Natural killer cell (primary cell): ENCODE measurements around the gene GSK3A. TPM values are rescaled to one million over a fixed set of nuclear protein-coding genes. Genes with fewer than 3 reads are reported as not detected.
A peak's percentile ranks its signal among the peaks of the same experiment; 100 is the strongest.

Experiments used
- ATAC-seq, 3 donors: fragments of 150-1000 bp in 2 of 3; fragments of 200-7000 bp in 1 of 3; cut with Tn5 transposase; 1 replicate in 1 of 3; 2 replicates in 2 of 3; pipeline ENCODE4 v1.10.0; 2021; ENCODE audit warnings: mild to moderate bottlenecking in 2 of 3, moderate library complexity in 2 of 3
- DNase-seq, 2 donors: peaks; one replicate each; pipeline versions ENCODE4 v3.0.0 to v3.0.0-alpha.2; 2013 to 2021; ENCODE audit warnings: mixed read lengths in 1 of 2
- H3K27ac ChIP-seq: one replicate; pipeline ENCODE4 v1.5.1; 2013; ENCODE audit warnings: mild to moderate bottlenecking, low read length
- H3K27me3 ChIP-seq: one replicate; pipeline ENCODE4 v1.6.1; 2013; ENCODE audit warnings: low read length; ENCODE audit not compliant: control insufficient read depth, insufficient read depth
- H3K36me3 ChIP-seq: one replicate; pipeline ENCODE4 v1.6.1; 2013; ENCODE audit warnings: low read length; ENCODE audit not compliant: control insufficient read depth, insufficient read depth
- H3K4me1 ChIP-seq: one replicate; pipeline ENCODE4 v1.6.1; 2013; ENCODE audit warnings: low read length; ENCODE audit not compliant: control insufficient read depth, insufficient read depth
- H3K4me3 ChIP-seq: one replicate; pipeline ENCODE4 v1.5.1; 2013; ENCODE audit warnings: low read length
- H3K9me3 ChIP-seq: one replicate; pipeline ENCODE4 v1.6.1; 2013; ENCODE audit warnings: low read length; ENCODE audit not compliant: control insufficient read depth, insufficient read depth
- H3K27ac Mint-ChIP-seq, 2 donors: one replicate each; pipeline ENCODE4 v1.8.0; 2022; ENCODE audit warnings: mild to moderate bottlenecking in 2 of 2, mixed read lengths in 2 of 2, moderate library complexity in 1 of 2
- H3K27me3 Mint-ChIP-seq, 2 donors: one replicate each; pipeline ENCODE4 v1.8.0; 2022; ENCODE audit warnings: low read depth in 2 of 2, mixed read lengths in 2 of 2
- H3K36me3 Mint-ChIP-seq: one replicate; pipeline ENCODE4 v1.8.0; 2022; ENCODE audit warnings: mixed read lengths
- H3K4me1 Mint-ChIP-seq, 2 donors: one replicate each; pipeline ENCODE4 v1.8.0; 2022; ENCODE audit warnings: mixed read lengths in 2 of 2
- H3K4me3 Mint-ChIP-seq: one replicate; pipeline ENCODE4 v1.8.0; 2022; ENCODE audit warnings: mild to moderate bottlenecking, moderate library complexity, mixed read lengths
- H3K9me3 Mint-ChIP-seq, 2 donors: one replicate each; pipeline ENCODE4 v1.8.0; 2022; ENCODE audit warnings: mixed read lengths in 2 of 2
- WGBS: methylation state at CpG from one replicate; pipeline ENCODE4 v1.1.7; 2013; ENCODE audit warnings: missing lambda C conversion rate; ENCODE audit not compliant: insufficient coverage; 5-methylcytosine and 5-hydroxymethylcytosine counted together
- intact Hi-C: fragments of 100-400 bp; cut with micrococcal nuclease; formaldehyde crosslinking; loops from one replicate; pipeline ENCODE4 v1.14.2; 2022
- total RNA-seq, 4 donors: library from RNA; stranded (reverse); fragments of 120-200 nt in 1 of 4; gene quantifications; one replicate each; pipeline versions ENCODE4 v1.2.3 to v1.2.4, GENCODE V29; 2013 to 2022
- TF ChIP-seq, protein P1 (sequence below): fragments of 200-600 bp; IDR thresholded peaks from one replicate; pipeline ENCODE4 v1.8.0; 2022; ENCODE audit warnings: antibody characterized with exemption

Gene GSK3A
- total RNA-seq, 3 donors from 2014 or later (not counting 1 experiment from before 2014, with no cell fraction given) = 42.5 to 52.1 (median 44.1) TPM

DNA sequence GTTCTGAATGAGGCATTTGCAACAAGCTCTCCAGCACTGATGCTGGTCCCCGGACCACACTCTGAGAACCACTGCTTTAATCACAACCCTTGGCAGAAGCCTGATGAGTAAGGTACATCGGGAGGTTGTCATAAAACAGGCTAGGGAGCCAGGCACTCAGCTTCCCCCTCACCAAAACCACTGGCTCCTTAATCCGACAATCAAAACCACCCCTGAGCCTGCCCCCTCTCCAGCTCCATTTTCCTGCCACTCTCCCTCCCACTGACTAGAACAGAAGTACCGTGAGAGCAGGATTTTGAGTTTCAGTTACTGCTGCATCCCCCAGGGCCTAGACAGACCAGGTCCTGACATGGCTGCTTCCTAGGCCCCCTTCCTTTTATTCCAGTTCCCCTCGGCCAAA, 7.2 kb downstream of the GSK3A start:
- intact Hi-C loops = no loop called here
- ATAC-seq (no peak), DNase-seq (no peak)
- Histone ChIP-seq H3K4me3 (no peak overlapping the region), H3K9me3 (no peaks in the 10 kb centered on the region), H3K36me3 (peaks cover 76% of the 10 kb centered on the region), H3K4me1 (peaks cover 7% of the 10 kb centered on the region), H3K27ac (no peak overlapping the region), H3K27me3 (no peaks in the 10 kb centered on the region)
- Mint-ChIP-seq H3K27me3 (no peaks in the 10 kb centered on the region), H3K9me3 (no peaks in the 10 kb centered on the region), H3K4me1 (peaks cover 26 to 32% of the 10 kb centered on the region in 2 donors), H3K4me3 (no peak overlapping the region), H3K36me3 (no peaks in the 10 kb centered on the region), H3K27ac (peak overlapping the region in 1 of 2 donors; percentile 49)
- WGBS = 82% methylated on average over 5 of the region's 5 CpGs
- TF ChIP-seq, protein P1, sequence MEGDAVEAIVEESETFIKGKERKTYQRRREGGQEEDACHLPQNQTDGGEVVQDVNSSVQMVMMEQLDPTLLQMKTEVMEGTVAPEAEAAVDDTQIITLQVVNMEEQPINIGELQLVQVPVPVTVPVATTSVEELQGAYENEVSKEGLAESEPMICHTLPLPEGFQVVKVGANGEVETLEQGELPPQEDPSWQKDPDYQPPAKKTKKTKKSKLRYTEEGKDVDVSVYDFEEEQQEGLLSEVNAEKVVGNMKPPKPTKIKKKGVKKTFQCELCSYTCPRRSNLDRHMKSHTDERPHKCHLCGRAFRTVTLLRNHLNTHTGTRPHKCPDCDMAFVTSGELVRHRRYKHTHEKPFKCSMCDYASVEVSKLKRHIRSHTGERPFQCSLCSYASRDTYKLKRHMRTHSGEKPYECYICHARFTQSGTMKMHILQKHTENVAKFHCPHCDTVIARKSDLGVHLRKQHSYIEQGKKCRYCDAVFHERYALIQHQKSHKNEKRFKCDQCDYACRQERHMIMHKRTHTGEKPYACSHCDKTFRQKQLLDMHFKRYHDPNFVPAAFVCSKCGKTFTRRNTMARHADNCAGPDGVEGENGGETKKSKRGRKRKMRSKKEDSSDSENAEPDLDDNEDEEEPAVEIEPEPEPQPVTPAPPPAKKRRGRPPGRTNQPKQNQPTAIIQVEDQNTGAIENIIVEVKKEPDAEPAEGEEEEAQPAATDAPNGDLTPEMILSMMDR = no peak

DNA sequence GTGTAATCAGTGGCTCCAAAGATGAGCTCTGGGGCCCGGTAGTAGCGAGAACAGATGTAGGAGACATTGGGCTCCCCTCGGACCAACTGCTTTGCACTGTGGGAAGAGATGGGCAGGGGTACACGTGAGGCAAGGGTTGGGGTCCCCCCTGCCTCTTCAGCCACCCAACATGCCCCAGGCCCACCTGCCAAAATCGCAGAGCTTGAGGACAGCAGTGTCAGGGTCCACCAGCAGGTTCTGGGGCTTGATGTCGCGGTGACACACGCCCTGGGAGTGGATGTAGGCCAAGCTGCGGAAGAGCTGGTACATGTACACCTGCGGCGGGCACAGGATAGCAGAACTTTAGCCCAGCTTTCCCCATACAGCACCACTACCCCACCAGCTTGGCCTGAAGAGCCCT, 8.0 kb downstream of the GSK3A start:
- Histone ChIP-seq H3K36me3 (peaks cover 74% of the 10 kb centered on the region), H3K4me1 (peaks cover 2% of the 10 kb centered on the region), H3K27me3 (no peaks in the 10 kb centered on the region), H3K9me3 (no peaks in the 10 kb centered on the region), H3K4me3 (no peak overlapping the region), H3K27ac (no peak overlapping the region)
- 98% methylated on average over 11 of the region's 11 CpGs for WGBS
- Mint-ChIP-seq H3K27ac (peak overlapping the region in 1 of 2 donors; percentile 66), H3K27me3 (no peaks in the 10 kb centered on the region), H3K9me3 (no peaks in the 10 kb centered on the region), H3K4me3 (no peak overlapping the region), H3K4me1 (peaks cover 20 to 31% of the 10 kb centered on the region in 2 donors), H3K36me3 (no peaks in the 10 kb centered on the region)
- TF ChIP-seq, protein P1 = no peak
- no peak for ATAC-seq
- DNase-seq = no peak
- intact Hi-C loops = no loop called here

DNA sequence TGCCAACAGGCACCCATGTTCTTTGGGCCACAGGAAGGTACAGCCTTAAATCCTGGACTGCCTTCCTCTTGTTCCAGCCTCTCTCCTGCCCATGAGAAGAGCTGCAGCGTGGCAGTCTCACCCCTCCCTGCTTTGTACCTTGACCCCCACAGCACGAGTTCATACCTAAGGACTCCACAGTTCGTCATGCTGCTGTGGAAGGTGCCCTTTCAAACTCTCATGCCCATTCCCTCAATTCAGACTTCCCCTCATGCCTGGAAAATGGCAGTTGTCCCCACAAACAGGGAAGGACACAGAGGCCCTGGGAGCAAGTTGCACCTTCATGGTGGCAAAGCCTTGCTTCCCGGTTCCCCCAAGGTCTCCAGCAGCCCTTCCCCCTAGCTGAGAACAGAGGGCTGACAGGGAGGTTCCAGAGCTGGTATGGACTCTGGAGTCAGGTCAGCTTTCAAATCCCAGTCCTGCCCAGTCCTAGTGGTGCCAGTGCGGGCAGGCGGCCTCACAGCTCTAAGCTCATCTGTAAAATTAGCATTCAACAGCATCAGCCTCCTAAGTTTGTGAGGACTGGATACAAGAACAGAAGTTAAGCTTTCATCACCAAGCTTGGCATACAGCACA, 8.6 kb downstream of the GSK3A start:
- H3K9me3 Mint-ChIP-seq = no peaks in the 10 kb centered on the region
- no peak overlapping the region for H3K4me3 Mint-ChIP-seq
- H3K27ac Mint-ChIP-seq = peak overlapping the region in 1 of 2 donors; percentile 66
- ATAC-seq (no peak), DNase-seq (no peak)
- no peaks in the 10 kb centered on the region for H3K27me3 Mint-ChIP-seq
- TF ChIP-seq, protein P1 = no peak
- H3K4me3 ChIP-seq = no peak overlapping the region
- H3K27ac ChIP-seq = no peak overlapping the region
- H3K36me3 Mint-ChIP-seq = no peaks in the 10 kb centered on the region
- peaks cover 72% of the 10 kb centered on the region for H3K36me3 ChIP-seq
- intact Hi-C loops = no loop called here
- no peaks in the 10 kb centered on the region for H3K4me1 ChIP-seq
- H3K4me1 Mint-ChIP-seq = peaks cover 15 to 29% of the 10 kb centered on the region in 2 donors
- no peaks in the 10 kb centered on the region for H3K9me3 ChIP-seq
- 94% methylated on average over 6 of the region's 6 CpGs for WGBS
- H3K27me3 ChIP-seq = no peaks in the 10 kb centered on the region

DNA sequence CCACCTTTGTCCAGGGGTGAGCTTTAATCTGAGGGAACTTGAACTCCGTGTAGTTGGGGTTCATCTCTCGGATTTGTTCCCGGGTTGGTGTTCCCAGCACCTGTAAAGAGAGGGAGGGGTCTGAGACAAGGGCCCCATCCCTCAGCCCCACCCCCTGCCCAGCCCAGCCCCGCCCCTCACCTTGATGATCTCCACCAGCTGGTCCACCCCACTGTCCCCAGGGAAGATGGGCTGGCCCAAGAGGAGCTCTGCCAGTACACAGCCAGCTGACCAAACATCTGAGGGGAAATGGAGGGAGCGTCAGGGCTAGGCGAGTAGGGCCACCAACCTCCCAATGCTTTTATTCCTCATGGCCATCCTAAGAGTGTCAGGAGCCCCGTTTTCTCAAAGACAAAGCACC, 9.3 kb downstream of the GSK3A start:
- H3K4me3 Mint-ChIP-seq = no peak overlapping the region
- no peak for DNase-seq

More for the DNA sequence above, 9.3 kb downstream of the GSK3A start:
- H3K9me3 Mint-ChIP-seq = no peaks in the 10 kb centered on the region
- no peak overlapping the region for H3K27ac ChIP-seq
- no peak overlapping the region for H3K4me3 ChIP-seq
- H3K27ac Mint-ChIP-seq = peak overlapping the region in 1 of 2 donors; percentile 66
- intact Hi-C loops = no loop called here
- H3K36me3 Mint-ChIP-seq = no peaks in the 10 kb centered on the region
- H3K27me3 Mint-ChIP-seq = no peaks in the 10 kb centered on the region
- H3K9me3 ChIP-seq = no peaks in the 10 kb centered on the region
- peaks cover 15 to 32% of the 10 kb centered on the region in 2 donors for H3K4me1 Mint-ChIP-seq
- TF ChIP-seq, protein P1 = no peak
- no peaks in the 10 kb centered on the region for H3K4me1 ChIP-seq
- H3K27me3 ChIP-seq = no peaks in the 10 kb centered on the region
- 94% methylated on average over 3 of the region's 7 CpGs for WGBS
- no peak for ATAC-seq
- H3K36me3 ChIP-seq = peaks cover 73% of the 10 kb centered on the region
